ENCODE results near the gene TTC39A.

TTC39A gene

GRCh38 chr1:51330331-51331201 is at the start of gene TTC39A:
Gene TTC39A (minus strand): TSS chr1:51330562. CDS start chr1:51330477, 85 bp downstream.
- no peak for DNase-seq (ENCODE audit: low read depth)

- DNase-seq (ENCODE audit: low read depth) = no peak
Observed at GRCh38 chr1:51378871-51379270, 48.5 kb upstream of the TTC39A start.

- DNase-seq (ENCODE audit: low read depth) = no peak
Observed at GRCh38 chr1:51373898-51374297, 43.5 kb upstream of the TTC39A start.

- DNase-seq (ENCODE audit: low read depth) = no peak
Observed at GRCh38 chr1:51372561-51372960, 42.2 kb upstream of the TTC39A start.

GRCh38 chr1:51369171-51369570 is 38.8 kb upstream of the TTC39A start:
- no peak for DNase-seq (ENCODE audit: low read depth)

- no peak for DNase-seq (ENCODE audit: low read depth)
Observed at GRCh38 chr1:51365774-51366173, 35.4 kb upstream of the TTC39A start.

- no peak for DNase-seq (ENCODE audit: low read depth)
Observed at GRCh38 chr1:51359879-51360278, 29.5 kb upstream of the TTC39A start.

GRCh38 chr1:51355382-51355781 is 25.0 kb upstream of the TTC39A start:
- no peak for DNase-seq (ENCODE audit: low read depth)

GRCh38 chr1:51354416-51354815 is 24.1 kb upstream of the TTC39A start:
- no peak for DNase-seq (ENCODE audit: low read depth)

- DNase-seq (ENCODE audit: low read depth) = no peak
Observed at GRCh38 chr1:51351907-51352306, 21.5 kb upstream of the TTC39A start.

GRCh38 chr1:51349862-51350261 is 19.5 kb upstream of the TTC39A start:
- DNase-seq (ENCODE audit: low read depth) = no peak

GRCh38 chr1:51348147-51348527 is 17.8 kb upstream of the TTC39A start:
- DNase-seq (ENCODE audit: low read depth) = no peak

- DNase-seq (ENCODE audit: low read depth) = no peak
Observed at GRCh38 chr1:51347398-51348146, 17.2 kb upstream of the TTC39A start.

- no peak for DNase-seq (ENCODE audit: low read depth)
Observed at GRCh38 chr1:51346086-51346942, 16.0 kb upstream of the TTC39A start.

GRCh38 chr1:51345300-51345687 is 14.9 kb upstream of the TTC39A start:
- no peak for DNase-seq (ENCODE audit: low read depth)

GRCh38 chr1:51344602-51345299 is 14.4 kb upstream of the TTC39A start:
- DNase-seq (ENCODE audit: low read depth) = no peak

GRCh38 chr1:51344276-51344601 is 13.9 kb upstream of the TTC39A start:
- DNase-seq (ENCODE audit: low read depth) = no peak

- no peak for DNase-seq (ENCODE audit: low read depth)
Observed at GRCh38 chr1:51343624-51344023, 13.3 kb upstream of the TTC39A start.

- no peak for DNase-seq (ENCODE audit: low read depth)
Observed at GRCh38 chr1:51342591-51343206, 12.3 kb upstream of the TTC39A start.

- DNase-seq (ENCODE audit: low read depth) = no peak
Observed at GRCh38 chr1:51341876-51342496, 11.6 kb upstream of the TTC39A start.

- DNase-seq (ENCODE audit: low read depth) = no peak
Observed at GRCh38 chr1:51340380-51340779, 10.0 kb upstream of the TTC39A start.
